Mucosa of stomach (tissue), 1 donor: ENCODE measurements around the gene PEAK3.

Source experiments
- H3K27me3 ChIP-seq: one replicate; pipeline ENCODE4 v1.7.0; 2013; ENCODE audit warnings: mild to moderate bottlenecking, low read length; ENCODE audit not compliant: control insufficient read depth, insufficient read depth
- H3K36me3 ChIP-seq: one replicate; pipeline ENCODE4 v1.7.0; 2013; ENCODE audit warnings: low read length; ENCODE audit not compliant: control insufficient read depth, insufficient read depth
- H3K4me1 ChIP-seq: one replicate; pipeline ENCODE4 v1.7.0; 2013; ENCODE audit warnings: mild to moderate bottlenecking, low read length; ENCODE audit not compliant: control insufficient read depth, insufficient read depth
- H3K4me3 ChIP-seq: one replicate; pipeline ENCODE4 v1.7.0; 2013; ENCODE audit warnings: low read length
- H3K9ac ChIP-seq: one replicate; pipeline ENCODE4 v1.7.0; 2013; ENCODE audit warnings: mild to moderate bottlenecking, low read length, moderate library complexity
- H3K9me3 ChIP-seq: one replicate; pipeline ENCODE4 v1.7.0; 2013; ENCODE audit warnings: mild to moderate bottlenecking, low read length, moderate library complexity; ENCODE audit not compliant: control insufficient read depth
- donor health status: Pancreatic carcinoma.

PEAK3 gene

GRCh38 chr19:2231621-2232221 is 50.3 kb downstream of the PEAK3 start:
- H3K36me3 ChIP-seq: peaks cover 11% of the 10 kb centered on the region

GRCh38 chr19:2230807-2231533 is 51.0 kb downstream of the PEAK3 start:
- Histone ChIP-seq H3K9ac (no peak overlapping the region), H3K4me1 (peaks cover 43% of the 10 kb centered on the region), H3K27me3 (no peaks in the 10 kb centered on the region), H3K36me3 (peaks cover 11% of the 10 kb centered on the region), H3K4me3 (no peak overlapping the region), H3K9me3 (no peaks in the 10 kb centered on the region)

More at GRCh38 chr19:2231621-2232221, 50.3 kb downstream of the PEAK3 start:
- no peak overlapping the region for H3K4me3 ChIP-seq
- H3K4me1 ChIP-seq: peaks cover 43% of the 10 kb centered on the region
- no peak overlapping the region for H3K9ac ChIP-seq
- no peaks in the 10 kb centered on the region for H3K9me3 ChIP-seq
- H3K27me3 ChIP-seq: no peaks in the 10 kb centered on the region

- Histone ChIP-seq H3K9ac (no peak overlapping the region), H3K9me3 (no peaks in the 10 kb centered on the region), H3K36me3 (peaks cover 11% of the 10 kb centered on the region), H3K27me3 (no peaks in the 10 kb centered on the region), H3K4me3 (no peak overlapping the region), H3K4me1 (peaks cover 40% of the 10 kb centered on the region)
These were observed 51.9 kb downstream of the PEAK3 start for GRCh38 chr19:2230033-2230531.

- no peaks in the 10 kb centered on the region for H3K9me3 ChIP-seq
- peaks cover 13% of the 10 kb centered on the region for H3K36me3 ChIP-seq
- peaks cover 35% of the 10 kb centered on the region for H3K4me1 ChIP-seq
- no peaks in the 10 kb centered on the region for H3K27me3 ChIP-seq
- no peak overlapping the region for H3K4me3 ChIP-seq
- H3K9ac ChIP-seq: no peak overlapping the region
These were observed 52.6 kb downstream of the PEAK3 start for GRCh38 chr19:2229103-2230032.

GRCh38 chr19:2228157-2229030 is 53.6 kb downstream of the PEAK3 start:
- Histone ChIP-seq H3K9ac (no peak overlapping the region), H3K4me1 (peaks cover 26% of the 10 kb centered on the region), H3K27me3 (no peaks in the 10 kb centered on the region), H3K9me3 (no peaks in the 10 kb centered on the region), H3K4me3 (no peak overlapping the region), H3K36me3 (peaks cover 19% of the 10 kb centered on the region)

- Histone ChIP-seq H3K4me1 (peaks cover 23% of the 10 kb centered on the region), H3K9ac (no peak overlapping the region), H3K4me3 (no peak overlapping the region), H3K9me3 (no peaks in the 10 kb centered on the region), H3K27me3 (no peaks in the 10 kb centered on the region), H3K36me3 (peaks cover 19% of the 10 kb centered on the region)
These were observed 54.4 kb downstream of the PEAK3 start for GRCh38 chr19:2227415-2228156.

GRCh38 chr19:2226840-2227360 is 55.1 kb downstream of the PEAK3 start:
- Histone ChIP-seq H3K4me3 (no peak overlapping the region), H3K36me3 (peaks cover 19% of the 10 kb centered on the region), H3K4me1 (peaks cover 21% of the 10 kb centered on the region), H3K27me3 (no peaks in the 10 kb centered on the region), H3K9ac (no peak overlapping the region), H3K9me3 (no peaks in the 10 kb centered on the region)

- no peaks in the 10 kb centered on the region for H3K9me3 ChIP-seq
- peaks cover 23% of the 10 kb centered on the region for H3K36me3 ChIP-seq
- no peak overlapping the region for H3K9ac ChIP-seq
- no peak overlapping the region for H3K4me3 ChIP-seq
- peaks cover 14% of the 10 kb centered on the region for H3K4me1 ChIP-seq
- H3K27me3 ChIP-seq: no peaks in the 10 kb centered on the region
These were observed 55.7 kb downstream of the PEAK3 start for GRCh38 chr19:2226051-2226839.

GRCh38 chr19:2225415-2226050 is 56.4 kb downstream of the PEAK3 start:
- H3K4me3 ChIP-seq: no peak overlapping the region
- H3K4me1 ChIP-seq: peaks cover 9% of the 10 kb centered on the region
- H3K36me3 ChIP-seq: peaks cover 26% of the 10 kb centered on the region
- no peaks in the 10 kb centered on the region for H3K9me3 ChIP-seq
- no peak overlapping the region for H3K9ac ChIP-seq
- no peaks in the 10 kb centered on the region for H3K27me3 ChIP-seq
